IMR-90 (cell line): ENCODE data around the gene WDR70.

ENCODE experiments used
- CHD1 ChIP-seq: IDR thresholded peaks from 2 replicates; pipeline ENCODE4 v1.6.1; 2012; ENCODE audit warnings: low read depth, low read length, improper control_type of control experiment
- MAFK ChIP-seq: IDR thresholded peaks from 2 replicates; pipeline ENCODE4 v1.6.1; 2012; ENCODE audit warnings: low read depth, low read length, improper control_type of control experiment
- POLR2A ChIP-seq: IDR thresholded peaks from 2 replicates; pipeline ENCODE4 v1.6.1; 2012; ENCODE audit warnings: mild to moderate bottlenecking, low read depth, low read length
- RAD21 ChIP-seq: IDR thresholded peaks from 2 replicates; pipeline ENCODE4 v1.6.1; 2012; ENCODE audit warnings: low read length, improper control_type of control experiment
- RFX5 ChIP-seq: IDR thresholded peaks from 2 replicates; pipeline ENCODE4 v1.8.0; 2012; ENCODE audit warnings: low read depth, mild to moderate bottlenecking, low read length, moderate library complexity
- SMC3 ChIP-seq: fragments of 150-350 bp; IDR thresholded peaks from 2 replicates; pipeline ENCODE4 v1.6.1; 2016; ENCODE audit warnings: low read depth, mild to moderate bottlenecking, antibody characterized with exemption, low read length, moderate library complexity
- TF ChIP-seq, protein P1 (sequence below): conservative IDR thresholded peaks from 2 replicates; pipeline ENCODE4 v1.5.1; 2012; ENCODE audit warnings: mild to moderate bottlenecking, low read depth, low read length, improper control_type of control experiment
- TF ChIP-seq, protein P2 (sequence below): fragments of 150-350 bp; IDR thresholded peaks from 2 replicates; pipeline ENCODE4 v1.6.1; 2017; ENCODE audit warnings: mild to moderate bottlenecking, antibody characterized with exemption, low read length, low read depth

DNA sequence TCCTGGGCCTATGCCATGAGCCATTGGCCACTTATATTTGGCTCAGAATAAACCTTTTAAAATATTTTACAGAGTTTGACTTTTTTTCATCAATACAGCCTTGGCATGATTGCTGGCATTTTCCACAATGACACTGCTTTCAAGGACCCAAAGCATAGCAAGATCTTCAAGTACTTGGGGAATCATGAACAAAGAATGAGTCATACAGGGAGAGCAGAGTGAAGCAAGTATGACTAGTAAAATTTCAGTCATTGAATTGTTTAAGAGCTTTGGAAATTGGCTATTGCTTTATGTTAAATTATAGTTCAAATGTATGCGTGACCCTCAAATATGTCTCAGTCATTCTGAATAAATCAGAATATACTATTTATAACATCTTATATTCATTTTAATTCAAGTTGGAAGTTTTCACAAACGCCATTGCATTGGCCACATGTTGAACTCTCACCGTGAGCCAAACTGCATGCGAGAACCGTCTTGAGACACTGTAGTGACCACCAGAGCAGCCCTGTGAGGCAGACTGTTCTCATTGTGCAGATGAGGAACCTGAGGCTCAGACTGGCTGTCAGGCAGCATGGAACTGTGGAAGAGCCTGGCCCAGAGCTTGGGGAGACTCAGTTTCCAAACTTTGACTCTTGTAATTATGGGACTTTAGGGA is 407.9 kb downstream of the WDR70 start:
- TF ChIP-seq, protein P1, sequence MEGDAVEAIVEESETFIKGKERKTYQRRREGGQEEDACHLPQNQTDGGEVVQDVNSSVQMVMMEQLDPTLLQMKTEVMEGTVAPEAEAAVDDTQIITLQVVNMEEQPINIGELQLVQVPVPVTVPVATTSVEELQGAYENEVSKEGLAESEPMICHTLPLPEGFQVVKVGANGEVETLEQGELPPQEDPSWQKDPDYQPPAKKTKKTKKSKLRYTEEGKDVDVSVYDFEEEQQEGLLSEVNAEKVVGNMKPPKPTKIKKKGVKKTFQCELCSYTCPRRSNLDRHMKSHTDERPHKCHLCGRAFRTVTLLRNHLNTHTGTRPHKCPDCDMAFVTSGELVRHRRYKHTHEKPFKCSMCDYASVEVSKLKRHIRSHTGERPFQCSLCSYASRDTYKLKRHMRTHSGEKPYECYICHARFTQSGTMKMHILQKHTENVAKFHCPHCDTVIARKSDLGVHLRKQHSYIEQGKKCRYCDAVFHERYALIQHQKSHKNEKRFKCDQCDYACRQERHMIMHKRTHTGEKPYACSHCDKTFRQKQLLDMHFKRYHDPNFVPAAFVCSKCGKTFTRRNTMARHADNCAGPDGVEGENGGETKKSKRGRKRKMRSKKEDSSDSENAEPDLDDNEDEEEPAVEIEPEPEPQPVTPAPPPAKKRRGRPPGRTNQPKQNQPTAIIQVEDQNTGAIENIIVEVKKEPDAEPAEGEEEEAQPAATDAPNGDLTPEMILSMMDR: no peak
- no peak for TF ChIP-seq CHD1
- no peak for TF ChIP-seq POLR2A
- TF ChIP-seq, protein P2, sequence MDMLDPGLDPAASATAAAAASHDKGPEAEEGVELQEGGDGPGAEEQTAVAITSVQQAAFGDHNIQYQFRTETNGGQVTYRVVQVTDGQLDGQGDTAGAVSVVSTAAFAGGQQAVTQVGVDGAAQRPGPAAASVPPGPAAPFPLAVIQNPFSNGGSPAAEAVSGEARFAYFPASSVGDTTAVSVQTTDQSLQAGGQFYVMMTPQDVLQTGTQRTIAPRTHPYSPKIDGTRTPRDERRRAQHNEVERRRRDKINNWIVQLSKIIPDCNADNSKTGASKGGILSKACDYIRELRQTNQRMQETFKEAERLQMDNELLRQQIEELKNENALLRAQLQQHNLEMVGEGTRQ: no peak
- 0 out of 2 replicates have a peak, but pooled peaks have one; percentile 3 for TF ChIP-seq MAFK
- no peak for TF ChIP-seq RFX5
- TF ChIP-seq SMC3: no peak
- TF ChIP-seq RAD21: no peak
